GM19463 (cell line): ENCODE measurements around the gene IFT80.

ENCODE experiments used
- ATAC-seq: cut with Tn5 transposase; IDR thresholded peaks from one replicate; pipeline ENCODE4 v1.9.1; 2021; ENCODE audit warnings: mild to moderate bottlenecking, moderate library complexity; ENCODE audit not compliant: unreplicated experiment

The IFT80 gene

DNA sequence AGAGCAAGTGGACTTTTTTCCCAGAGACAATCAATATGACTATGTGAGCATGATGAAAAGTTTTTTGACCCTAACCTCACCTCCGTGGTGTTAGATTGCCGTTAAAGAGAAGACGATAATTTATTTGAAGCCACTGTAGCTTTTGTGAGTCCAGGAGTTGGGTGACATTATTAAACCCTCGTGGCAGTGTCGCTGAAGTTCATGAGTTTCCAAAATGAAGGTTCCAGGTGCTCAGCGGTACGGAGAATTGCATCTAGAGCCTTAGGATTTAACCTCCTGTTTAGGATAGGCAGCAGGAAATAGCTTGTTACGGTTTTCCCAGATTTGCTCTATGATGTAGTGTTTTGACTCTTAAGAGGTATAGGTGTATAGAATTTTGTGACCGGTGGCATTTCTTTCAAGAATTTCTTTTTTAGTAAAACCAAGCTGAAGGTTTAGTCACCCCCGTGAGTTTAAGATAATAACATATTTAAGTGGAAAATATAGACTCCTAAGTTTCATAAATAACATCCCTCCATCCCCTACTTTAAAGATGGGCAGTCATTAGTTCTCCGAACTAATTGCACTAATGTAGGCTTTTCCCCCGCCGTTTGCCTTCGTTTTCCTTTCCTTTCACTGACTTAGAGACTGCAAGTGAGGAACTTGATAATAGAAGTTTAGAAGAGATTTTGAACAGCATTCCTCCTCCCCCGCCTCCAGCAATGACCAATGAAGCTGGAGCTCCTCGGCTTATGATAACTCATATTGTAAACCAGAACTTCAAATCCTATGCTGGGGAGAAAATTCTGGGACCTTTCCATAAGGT lies 2.5 kb upstream of the IFT80 start:
- no peak for ATAC-seq

GRCh38 chr3:160400702-160401150 lies 1.7 kb upstream of the IFT80 start:
- ATAC-seq = no peak

- ATAC-seq = peak; percentile 1
Measured at GRCh38 chr3:160400030-160400701, 1.1 kb upstream of the IFT80 start.

DNA sequence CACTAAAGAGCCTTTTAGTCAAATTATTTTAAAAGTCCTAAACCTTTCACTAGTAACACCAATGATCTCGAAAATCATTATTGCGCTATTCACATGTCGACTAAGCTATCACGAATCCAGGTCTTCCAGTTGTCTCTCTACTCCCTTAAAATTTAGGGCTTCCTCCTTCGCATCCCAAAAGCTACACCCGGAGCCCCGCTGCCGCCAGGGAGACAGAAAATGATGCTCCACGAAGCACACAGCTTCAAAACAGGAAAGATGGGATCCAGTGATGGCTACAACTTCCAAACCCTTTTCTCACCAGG lies 253 bp downstream of the IFT80 start:
- peak; percentile 6 for ATAC-seq

DNA sequence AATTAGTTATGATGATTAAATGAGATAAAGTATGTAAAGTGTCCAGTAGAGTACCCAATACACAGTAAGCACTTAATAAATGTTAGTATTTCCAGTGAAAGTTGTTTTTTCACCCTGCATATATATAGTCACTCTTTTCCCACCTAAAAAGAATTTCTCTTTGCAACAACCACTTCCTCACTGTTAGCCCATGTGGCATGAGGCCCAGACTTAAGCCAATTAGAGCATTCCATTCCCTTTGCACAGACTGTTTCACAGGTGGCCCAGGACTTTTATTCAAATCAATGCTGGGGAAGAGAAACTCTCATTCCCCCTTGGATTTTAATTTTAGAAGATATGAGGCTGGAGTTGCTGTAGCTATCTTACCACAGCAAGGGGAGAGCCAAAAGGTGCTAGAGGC lies 3.7 kb downstream of the IFT80 start:
- no peak for ATAC-seq

GRCh38 chr3:160394009-160394392 lies 5.0 kb downstream of the IFT80 start:
- no peak for ATAC-seq

GRCh38 chr3:160393346-160394008 lies 5.5 kb downstream of the IFT80 start:
- ATAC-seq = no peak

DNA sequence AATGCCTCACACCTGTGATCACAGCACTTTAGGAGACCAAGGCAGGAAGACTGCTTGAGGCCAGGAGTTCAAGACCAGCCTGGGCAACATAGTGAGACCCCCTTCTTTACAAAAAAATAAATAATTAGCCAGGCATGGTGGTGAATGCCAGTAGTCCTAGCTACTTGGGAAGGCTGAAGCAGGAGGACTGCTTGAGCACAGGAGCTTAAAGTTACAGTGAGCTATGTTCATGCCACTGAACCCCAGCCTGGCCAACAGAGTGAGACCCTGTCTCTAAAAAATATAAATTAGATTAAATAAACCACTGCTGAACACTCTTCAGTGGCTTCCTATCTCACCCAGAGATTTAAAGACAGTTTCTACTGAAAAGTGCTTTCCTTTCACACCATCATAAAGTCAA lies 6.2 kb downstream of the IFT80 start:
- no peak for ATAC-seq

DNA sequence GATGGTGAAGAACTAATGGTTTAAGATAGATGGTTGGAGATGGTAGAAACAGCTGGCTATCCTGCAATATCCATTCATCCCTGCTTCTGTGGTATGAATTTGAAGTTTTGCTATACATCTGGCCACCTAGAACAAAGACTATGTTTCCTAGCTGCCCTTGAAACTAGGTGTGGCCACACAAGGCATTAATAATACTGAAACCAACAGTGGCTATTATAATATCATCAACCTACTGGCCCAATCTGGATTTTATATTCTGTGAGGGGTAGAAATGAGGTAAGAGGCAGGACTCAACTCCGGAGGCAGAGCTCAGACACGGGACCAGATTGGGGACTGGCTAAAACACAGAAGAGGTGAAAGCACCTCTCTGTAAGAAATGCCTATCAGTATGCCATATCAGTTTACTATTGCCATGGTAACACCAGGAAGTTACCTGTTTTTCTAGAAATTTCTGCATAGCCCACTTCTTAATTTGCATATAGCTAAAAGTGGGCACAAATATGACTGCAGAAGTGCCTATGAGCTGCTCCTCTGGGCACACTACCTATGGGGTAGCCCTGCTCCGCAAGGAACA lies 8.4 kb downstream of the IFT80 start:
- ATAC-seq = no peak

- ATAC-seq = no peak
Measured at GRCh38 chr3:160384639-160385318, 14.2 kb downstream of the IFT80 start.

DNA sequence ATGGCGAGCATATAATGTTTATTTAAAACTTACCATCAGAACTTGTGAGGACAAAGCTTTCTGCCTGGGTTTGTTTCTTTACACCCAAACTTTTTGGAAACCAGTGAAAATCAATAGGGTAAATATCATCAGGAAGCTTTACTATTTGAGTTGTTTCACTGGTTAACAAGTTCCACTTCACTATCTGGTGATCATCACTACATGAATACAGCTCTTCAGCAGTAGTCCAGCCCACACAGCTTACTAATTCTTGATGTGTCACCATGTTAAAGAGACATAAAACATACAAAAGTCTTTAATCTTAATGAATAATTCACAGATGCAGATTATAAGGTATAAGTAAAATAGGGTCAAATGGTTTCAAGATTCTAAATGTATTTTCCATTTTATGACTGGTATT lies 17.6 kb downstream of the IFT80 start:
- ATAC-seq = no peak

GRCh38 chr3:160379628-160380214 lies 19.3 kb downstream of the IFT80 start:
- ATAC-seq = no peak

DNA sequence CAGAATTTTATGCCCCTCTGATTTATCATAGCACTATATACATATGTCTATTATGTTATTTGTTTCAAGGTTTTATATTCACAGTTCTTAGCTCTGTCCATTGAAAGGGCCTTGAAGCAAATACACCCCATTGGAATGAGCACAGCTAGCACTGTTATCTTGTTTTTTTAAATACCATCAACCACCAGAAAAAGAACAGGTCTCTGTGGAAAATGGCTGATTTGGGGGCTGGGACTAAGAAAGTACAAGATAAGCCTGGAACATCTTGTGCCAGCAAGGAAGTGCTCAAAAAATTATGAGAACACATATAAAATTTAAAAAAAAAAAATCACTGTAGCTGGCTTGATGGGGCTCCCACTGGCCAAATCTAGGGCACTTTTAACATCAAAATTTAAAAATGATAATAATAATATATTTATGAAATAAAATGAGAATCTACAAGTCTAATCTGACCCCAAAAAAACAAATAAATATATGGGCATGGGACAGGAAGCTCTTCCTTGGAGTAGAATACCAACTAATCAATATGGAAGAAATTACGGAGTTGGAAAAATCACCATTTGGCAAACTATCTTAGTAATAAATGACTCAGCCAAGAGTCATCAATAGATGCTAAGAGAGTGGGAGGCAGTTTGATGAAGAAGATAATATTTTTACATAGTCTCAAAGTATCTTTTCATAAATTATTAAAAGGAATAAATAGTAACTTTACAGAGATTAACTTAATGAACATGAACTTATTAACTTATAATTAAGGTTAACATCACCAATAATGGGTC lies 20.5 kb downstream of the IFT80 start:
- no peak for ATAC-seq

GRCh38 chr3:160376681-160377080 lies 22.3 kb downstream of the IFT80 start:
- ATAC-seq = no peak

DNA sequence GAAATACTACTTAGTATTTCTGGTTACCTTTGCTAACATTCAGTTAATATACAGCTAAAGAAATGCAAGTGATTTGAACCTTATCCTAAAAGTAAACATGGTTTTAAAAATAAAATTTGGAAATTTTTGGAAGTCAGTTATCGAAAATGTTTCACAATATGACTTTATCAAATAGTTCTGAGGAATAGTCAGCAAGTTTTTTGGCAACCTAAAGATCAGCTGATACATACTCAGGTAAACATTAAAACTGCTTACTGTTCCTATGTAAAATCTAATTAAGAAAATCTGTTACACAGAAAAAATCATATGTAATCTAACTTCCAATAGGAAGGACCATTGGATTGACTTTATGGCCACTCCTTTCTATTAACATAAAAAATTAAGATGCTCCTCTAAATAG lies 24.1 kb downstream of the IFT80 start:
- ATAC-seq = no peak

- ATAC-seq = no peak
Measured at GRCh38 chr3:160374472-160374871, 24.6 kb downstream of the IFT80 start.

- ATAC-seq = no peak
Measured at GRCh38 chr3:160373655-160374054, 25.4 kb downstream of the IFT80 start.

- no peak for ATAC-seq
Measured at GRCh38 chr3:160372780-160373179, 26.2 kb downstream of the IFT80 start.

DNA sequence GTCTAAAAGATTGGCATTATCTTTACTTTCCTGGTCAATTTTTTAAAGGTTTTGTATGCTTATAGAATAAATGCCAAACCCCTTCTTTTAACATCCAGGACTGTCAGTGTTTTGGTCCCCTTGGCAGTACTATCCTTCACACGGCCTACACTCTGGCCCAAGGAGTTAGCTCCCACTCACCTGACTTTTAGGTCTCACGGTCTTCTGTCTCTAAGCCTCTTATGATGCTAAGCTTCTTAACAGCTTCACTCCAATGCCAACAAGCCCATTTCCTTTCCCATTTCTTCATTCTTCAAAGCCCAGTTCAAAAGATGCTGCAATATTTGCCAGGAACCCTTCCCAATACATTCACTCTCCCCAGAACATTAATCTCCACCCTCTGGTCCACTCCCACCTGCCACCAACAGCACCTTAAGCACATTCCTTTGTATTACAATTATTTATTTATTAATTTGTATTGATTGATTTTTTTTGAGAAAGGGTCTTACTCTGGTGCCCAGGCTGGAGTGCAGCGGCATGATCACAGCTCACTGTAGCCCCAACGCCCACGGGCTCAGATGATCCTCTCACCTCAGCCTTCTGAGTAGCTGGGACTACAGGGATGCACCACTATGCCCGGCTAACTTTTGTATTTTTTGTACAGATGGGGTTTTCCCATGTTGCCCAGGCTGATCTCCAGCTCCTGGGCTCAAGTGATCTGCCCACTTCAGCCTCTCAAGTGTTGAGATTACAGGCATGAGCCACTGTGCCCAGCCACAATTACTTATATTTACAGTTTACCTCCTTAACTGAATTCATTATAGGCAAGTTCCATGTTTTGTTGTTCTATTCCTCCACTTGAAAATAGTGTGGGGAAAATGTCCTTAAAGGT lies 27.8 kb downstream of the IFT80 start:
- ATAC-seq = no peak
